ENCODE measurements around the gene ZIC5.

Gene ZIC5

DNA sequence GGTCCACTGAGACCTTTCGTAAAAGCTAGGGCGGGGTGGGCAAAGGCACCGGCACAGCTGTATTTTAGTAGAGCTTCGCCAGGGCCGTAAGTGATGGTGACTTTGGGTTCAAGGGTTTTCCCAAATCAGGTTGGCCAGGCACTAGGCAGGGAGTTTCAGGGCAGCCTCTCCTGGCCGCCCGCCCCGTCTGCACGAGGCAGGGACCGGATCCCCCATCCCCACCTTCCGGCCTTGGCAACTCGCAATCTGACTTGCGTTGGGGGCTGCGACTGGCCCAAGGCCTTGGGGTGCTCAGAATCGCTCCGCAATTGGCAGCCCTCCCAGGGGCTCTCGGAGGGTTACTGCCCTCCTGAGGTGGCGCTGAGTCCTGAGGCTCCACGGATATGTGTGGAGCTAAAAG, 4.1 kb upstream of the ZIC5 start:
- DNase-seq, result no peak

DNA sequence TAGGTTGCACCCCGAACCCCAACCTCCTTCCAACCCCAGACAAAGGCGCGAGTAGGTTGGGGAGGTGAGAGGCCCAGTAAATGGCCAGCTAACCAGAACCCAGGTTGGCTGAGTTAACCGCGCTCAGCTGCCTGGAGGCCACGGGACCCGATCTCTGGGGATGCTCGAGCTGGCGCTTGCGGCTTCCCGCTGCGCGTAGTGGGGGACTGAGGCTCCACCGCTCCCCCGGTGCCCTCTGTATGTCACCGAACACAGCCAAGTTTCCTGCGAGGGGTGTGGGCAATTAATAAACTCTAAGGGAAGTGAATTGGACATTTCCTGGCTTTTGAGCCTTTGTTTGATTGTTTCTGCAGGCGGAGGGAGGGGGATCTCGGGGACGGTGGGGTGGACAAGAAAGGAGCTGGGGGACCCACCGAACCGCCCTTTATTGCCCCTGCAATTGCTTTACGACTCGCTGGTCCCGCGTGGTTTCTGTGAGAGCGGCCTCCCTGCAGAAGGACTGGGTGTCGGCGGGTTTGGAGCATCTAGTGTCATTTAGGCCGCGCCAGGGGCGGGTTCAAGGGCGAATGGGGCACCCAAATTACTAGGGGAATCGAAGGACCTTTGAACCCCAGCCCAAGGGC, 3.5 kb upstream of the ZIC5 start:
- no peak for DNase-seq

DNA sequence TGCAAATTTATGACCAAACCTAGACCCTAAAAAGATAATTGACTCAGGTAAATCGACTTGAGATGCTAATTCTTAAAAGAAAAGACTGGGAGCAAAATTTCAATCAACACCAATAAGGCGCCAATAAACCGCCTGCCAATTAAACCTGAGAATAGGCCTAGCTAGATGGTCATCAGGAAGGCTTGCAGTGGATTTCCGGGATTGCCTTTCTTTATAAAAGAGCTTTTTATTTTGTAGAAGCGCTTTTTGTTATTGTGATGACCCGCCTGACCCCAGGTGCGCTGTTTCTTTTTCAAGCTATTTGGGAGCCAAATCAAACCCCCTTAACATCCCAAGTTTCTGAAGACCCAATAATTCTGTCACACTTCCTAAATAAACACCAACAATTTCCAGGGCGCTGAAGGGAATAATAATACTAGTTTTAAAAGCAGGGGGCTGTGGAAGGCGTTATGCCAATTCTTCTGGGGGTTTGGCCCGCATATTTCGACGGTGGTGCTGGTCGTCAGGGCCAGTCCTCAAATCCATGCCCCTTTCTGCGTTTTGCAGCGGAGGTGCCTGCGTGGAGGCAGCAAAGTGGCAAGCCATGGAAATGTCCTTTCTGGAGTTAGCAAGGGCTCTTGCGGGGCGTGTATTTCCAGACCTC, 2.9 kb upstream of the ZIC5 start:
- DNase-seq, result no peak

DNA sequence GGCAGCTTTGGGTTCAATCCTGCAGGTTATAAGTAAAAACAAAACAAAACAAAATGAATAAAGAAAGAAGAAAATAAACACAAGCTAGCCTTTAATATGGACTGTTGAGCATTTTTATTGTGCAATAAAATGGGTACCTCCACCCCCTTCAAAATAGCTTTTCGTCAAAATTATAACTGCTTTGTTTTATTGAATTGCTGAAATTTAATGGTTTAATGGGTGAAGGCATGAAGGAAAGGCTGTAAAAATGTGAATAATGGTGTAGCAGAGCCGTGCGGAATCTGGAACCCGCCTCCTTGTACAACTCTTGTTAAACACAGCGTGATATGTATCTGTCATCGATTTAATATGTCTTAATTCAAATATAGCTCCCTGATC, 2.2 kb upstream of the ZIC5 start:
- DNase-seq, result no peak

DNA sequence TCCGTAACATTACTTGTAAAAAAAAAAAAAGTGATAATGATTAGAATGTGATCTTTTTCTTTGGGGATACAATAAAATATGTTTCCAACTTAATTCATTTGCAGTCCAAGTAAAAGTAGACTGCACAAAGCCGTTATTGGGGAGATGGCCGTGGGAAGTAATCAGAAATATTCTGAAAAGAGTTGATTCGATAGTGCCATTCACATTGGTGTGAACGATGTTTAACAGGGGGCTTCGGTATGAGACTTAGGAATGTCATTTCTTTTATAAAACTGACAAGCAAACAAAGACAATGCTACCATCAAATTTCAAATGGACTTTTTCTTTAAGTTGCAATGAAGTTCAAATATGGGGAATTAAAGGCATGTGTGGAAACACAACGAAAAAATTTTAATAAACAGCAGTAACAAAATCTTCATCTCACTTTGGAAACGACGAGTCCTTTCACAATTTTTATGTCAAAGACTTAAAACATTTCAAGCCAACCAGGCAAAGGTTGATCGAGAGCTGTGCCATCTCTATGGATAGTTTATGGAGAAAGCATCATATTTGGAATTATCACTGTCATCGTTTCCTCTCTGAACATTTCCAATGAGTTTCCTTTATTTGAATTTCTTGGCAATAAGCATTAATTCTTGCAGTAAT, 1.7 kb upstream of the ZIC5 start:
- no peak for DNase-seq

DNA sequence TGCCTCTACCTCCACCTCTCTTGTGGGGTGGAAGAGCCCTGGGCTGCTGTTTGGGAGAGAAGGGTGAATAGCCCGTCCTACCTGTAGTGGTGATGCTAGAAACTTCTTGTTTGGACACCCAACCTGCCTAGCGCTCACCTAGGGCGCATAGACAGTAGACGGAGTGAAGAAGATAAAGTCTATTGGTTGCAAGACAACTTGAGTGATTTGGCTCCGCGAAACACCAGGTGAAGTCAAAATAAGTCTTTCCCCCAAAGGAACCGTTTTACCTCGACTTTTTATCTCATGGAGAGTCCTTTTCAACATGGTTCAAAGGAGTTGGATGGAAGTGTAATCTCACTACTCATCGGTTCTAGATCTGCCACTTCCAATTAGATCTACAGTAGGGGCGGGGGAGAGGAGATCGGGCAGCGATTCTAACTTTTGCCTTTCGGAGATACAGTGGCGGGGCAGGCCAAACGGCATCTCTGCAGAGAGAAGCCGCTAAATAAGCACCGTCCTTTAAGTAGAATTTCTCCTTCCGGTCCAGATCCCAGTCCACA, 694 bp upstream of the ZIC5 start:
- no peak for DNase-seq

DNA sequence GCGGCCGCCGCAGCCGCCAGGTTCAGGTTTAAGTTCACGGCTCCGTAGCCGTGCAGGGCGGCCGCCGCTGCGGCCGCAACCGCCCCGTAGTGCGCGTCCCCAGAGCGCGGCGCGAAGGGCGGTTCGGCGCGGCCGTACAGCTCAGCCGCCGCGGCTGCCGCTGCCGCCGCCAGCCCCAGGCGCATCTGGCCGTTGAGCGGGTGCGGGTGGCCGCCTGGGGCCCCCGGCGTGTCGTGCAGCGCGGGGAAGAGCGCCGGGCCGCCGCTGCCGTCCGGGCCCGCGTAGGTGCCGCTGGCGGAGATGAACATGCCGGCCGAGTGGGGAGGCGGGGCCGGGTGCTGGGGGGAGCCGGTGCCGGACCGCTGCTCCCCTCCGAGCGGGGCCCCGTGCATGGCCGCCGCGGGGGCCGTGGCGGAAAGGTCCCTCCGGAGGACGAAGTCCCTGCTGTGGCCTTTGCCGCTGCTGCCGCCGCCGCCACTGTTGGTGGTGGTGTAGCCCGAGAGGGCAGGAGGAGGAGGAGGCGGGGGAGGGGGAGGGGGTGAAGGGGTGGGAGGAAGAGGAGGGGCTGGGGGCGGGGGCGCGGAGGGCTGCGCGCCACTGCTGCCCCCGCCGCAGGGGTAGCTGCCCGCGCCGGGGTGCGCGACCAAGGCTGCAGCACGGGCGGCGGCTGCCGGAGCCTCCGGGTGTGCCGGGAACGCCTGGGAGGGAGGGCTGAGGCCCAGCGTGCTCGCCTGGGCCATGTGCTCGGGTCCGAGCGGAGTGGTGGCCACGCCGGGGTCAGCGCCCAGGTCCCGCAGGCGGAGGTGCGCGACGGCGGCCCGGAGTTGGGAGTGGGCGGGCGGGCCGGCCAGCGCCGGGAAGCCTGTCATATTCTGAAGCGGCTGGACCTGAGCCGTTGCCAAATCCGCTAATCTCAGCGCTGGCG, 654 bp downstream of the ZIC5 start:
- DNase-seq, result no peak

DNA sequence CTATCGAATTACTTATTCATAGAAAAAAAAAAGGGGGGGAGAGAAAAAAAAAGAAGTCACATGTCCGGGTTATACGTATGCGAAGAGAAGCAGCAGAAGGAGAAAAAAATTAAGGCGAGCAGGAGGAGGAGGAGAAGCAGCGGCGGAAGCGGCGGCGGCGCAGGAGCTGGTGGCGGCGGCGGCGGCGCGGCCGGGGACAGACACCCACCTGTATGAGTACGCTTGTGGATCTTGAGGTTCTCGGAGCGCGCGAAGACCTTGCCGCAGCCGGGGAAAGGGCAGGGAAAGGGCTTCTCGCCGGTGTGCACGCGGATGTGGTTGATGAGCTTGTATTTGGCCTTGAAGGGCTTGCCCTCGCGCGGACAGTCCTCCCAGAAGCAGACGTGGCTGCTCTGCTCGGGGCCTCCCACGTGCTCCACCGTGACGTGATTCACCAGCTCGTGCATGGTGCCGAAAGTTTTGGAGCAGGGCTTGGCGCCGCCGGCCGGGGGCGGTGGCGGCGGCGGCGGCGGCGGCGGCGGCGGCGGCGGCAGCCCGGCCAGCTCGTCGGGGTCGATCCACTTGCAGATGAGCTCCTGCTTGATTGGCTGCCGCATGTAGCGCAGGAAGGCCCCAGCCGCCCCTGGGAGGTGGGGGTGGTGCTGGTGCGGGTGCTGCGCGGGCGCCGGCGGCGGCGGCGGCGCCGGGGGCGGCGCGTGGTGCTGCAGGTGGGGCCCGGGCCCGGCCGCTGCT, 1.5 kb downstream of the ZIC5 start:
- DNase-seq, result no peak

DNA sequence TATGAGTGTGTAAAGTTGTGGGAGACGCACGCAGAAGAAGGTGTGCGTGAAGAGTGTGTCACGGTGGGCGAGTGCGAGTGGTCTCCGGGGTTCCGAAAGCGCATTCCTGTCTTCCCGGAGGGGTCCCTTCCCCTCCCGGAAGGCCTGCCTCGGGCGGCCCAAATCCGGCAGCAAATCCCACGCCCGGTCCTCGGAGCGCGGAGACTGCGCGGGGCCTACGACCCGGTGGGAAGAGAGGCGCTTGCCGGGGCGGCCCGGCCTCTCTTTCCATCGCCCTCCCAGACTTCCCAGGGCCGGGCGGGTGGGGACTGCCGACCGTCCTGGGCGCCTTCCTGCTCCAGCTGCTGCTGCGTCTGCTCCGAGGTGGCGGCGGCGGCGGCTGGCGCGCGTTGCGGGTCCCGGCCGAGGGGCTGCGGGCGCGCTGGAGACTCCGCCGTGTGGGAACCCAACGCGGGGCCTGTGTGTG, 2.1 kb downstream of the ZIC5 start:
- DNase-seq, result no peak

DNA sequence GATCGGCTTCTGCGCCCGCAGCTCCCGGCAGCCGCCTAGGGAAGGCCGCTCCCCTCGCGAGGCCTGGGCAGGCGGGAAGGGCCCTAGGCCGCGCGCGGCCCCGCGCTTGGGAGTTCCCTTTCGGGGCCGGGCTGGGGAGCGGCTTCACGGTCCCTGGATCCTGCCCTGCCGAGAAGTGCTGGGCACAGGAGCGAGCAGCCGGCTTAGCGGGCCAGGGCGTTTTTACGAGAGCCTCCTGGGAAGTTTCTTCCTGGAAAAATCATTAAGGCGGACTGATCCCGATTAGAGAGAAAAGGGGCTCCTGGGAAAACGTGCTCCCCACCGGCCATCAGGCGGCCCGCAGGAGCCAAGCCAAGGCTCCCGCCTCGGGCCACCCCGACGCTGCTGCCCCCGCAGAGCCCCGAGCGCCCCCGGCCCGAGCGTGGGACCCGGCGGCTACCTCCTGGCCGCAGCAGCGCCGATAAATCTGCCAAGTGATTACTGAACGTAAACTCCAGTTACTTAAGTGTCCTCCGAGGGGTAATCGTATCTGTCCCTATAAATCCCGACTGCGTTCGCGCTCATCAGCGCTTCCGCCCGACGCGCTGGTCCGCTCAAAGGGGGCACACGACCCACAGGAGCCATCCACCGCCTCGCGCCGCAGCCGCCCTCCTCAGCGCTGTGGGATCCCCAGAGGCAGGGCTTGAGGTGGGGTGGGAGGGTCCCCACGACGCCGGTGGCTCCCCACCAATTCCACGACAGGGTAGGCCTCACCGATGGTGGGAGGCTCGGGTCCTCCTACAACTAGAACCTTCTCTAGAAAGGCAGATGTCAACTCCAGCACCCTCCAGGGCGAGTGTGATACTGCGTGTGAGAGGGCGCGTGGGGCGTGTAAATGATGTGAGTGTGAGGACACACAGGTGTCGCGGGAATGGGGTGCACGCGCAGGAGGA, 2.8 kb downstream of the ZIC5 start:
- no peak for DNase-seq

DNA sequence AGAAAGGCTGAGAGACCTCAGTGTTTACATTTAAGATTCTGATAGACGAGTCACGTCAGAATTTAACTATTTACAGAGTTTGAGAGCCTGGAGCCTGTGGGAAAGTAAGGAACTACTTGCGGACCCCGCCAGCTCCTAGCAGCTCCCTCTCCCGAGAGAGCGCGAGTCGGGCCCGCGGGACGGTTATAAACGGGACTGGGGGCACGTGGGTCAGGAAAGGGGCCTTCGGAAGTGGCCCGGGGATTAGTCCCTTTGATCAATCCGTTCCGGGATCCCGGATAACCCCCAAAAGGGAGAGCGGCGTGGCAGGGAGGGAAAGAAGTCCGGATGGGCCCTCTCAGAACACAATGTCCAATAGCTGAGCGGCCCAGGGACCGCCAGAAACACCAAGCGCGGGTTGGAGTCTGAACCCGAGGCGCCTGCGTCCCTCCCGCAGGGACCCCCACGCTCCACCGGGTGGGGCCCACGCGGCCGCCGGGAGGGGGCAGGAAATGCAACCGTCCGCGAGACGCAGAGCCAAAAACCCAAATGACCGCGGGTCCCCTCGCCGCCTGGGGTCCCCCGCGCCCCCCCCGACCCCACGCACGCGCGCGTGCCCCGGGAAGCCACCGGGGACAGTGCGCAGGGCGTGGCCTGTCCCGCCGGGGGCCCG, 3.6 kb downstream of the ZIC5 start:
- no peak for DNase-seq

DNA sequence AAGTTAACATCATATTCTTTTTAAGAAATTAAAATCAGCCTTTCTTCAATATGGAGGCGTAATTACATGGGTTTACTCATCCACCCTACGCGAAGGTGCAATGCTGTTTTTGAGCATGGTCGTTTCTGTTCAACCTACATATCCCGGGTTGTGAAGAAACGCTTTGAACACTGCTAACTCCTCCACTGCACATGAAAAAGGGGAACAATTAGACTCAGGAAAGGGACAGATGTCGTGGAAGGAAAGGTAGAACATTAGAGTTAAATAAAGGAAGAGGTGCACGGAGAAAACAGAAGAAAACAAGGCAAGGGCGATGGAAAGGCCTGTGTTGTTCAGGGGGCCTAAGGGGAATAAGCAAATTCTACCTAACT, 4.1 kb downstream of the ZIC5 start:
- no peak for DNase-seq

DNA sequence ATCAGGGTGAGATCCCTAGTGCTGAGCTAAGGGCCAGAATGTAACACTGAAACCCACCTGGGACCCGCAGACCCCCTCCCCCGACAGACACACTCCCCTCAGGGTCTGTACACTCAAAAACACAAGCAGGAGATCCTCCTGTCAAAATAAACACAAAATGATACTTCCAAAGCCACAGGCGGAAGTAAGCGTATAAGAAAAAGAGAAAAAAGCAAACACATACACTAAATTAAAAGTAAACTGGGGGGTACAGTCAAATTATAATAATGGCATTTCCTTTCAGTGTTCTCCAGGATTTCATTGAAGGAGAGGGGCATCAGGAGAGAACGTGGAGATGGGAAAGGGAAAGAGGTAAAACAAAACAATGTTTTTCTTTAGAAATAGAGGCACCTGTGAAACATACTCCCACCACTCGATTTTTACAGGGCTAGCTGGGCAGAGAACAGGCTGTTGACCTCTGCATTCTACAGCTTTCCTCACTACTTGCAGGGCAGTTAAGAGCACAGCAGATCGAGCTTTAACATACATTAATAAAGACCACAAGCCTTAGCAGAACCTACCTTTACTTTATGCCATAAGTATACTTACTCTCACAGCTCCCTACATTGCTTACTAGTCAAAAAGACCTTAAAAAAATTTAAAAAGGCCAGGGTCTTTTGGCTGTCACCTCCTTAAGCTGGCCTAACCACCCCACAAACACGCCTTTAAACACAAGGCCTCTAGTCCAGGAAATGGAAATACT, 5.3 kb downstream of the ZIC5 start:
- DNase-seq, result no peak

DNA sequence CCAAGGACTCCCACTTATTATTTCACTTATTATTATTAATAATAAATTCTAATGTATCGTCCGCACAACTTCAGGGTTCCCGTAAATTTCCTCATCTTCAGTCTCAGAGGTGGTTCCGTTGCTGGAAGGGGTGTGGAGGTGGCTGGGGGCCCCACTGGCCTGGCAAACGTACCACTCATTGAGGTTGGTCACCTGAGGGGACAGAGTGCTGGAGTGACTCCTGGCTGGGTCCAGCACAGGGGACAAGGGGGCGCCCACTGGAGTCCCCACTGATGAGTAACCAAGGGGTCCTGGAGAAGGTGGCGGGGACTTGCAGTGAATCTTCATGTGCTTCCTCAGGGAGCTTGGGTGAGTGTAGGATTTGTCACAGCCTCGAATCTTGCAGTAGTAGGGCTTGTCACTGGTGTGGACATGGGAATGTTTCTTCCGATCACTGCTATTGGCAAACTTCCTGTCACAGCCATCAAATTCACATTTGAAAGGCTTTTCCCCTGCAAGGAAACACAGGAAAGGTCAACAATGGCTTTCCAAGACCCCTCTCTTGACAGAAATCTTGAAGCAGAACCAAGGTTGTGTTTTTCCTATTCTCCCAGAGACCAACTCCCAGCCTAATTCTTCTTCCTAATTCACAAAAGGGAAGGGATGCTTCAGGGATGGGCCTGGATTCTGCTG, 6.1 kb downstream of the ZIC5 start:
- no peak for DNase-seq

DNA sequence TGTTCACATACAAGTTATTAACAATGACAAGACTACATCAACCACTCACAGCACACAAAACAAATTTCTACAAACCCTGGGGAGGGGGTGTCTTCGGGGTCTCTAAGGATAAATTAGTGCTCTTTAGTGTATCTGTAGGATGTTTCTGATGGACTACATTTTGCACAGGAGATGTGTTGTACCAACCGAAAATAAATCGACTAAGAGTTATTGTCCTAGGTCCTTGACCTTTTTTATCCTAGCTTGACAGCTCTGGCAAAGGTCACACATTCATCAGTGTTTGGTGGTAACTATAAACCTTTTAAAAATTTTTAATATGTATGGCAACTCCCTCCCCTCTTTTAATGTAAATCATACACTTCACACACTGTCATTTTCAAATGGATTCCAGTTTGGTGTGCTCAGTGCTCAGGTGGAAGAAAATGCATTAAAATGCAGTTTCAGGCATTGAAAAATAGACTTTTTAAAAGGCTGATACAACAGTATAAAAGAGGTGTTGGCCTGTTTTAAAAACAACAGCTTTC, 7.7 kb downstream of the ZIC5 start:
- DNase-seq, result no peak

DNA sequence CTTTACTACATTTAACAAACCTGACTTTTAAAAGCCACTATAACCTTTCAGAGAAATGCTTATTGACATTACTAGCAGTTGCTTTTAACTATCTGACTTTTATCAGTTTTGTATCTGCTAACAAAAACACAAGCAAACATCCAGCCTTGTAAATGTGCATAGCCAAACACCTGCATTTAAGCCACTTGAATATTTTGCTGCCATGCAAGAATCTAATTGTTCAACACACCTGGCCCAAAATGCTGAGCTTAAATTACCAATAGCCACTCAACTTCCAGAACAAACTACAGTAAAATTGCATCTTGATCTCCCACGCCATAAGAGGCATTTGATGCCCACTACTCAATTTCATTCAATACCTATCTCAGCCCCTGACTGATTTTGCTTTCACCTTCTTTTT, 9.3 kb downstream of the ZIC5 start:
- no peak for DNase-seq

DNA sequence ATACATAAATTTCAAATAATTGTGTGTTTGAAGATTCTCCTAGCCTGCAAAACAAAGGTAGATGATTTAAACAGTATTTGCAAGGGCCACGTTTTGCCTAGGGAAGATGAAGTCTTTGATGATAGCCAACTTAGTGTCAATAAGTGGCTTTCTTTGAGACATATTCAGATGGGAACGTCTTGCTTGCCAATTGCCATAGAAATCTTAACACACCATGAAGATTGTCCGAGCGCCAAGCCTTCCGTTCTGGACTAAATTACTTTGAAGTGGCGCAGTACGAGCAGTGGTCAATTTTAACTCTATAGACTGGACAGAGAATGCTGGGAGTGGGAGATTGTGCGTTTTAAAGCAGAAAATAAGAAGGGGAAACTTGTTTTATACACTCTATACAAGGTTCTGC, 9.9 kb downstream of the ZIC5 start:
- no peak for DNase-seq

DNA sequence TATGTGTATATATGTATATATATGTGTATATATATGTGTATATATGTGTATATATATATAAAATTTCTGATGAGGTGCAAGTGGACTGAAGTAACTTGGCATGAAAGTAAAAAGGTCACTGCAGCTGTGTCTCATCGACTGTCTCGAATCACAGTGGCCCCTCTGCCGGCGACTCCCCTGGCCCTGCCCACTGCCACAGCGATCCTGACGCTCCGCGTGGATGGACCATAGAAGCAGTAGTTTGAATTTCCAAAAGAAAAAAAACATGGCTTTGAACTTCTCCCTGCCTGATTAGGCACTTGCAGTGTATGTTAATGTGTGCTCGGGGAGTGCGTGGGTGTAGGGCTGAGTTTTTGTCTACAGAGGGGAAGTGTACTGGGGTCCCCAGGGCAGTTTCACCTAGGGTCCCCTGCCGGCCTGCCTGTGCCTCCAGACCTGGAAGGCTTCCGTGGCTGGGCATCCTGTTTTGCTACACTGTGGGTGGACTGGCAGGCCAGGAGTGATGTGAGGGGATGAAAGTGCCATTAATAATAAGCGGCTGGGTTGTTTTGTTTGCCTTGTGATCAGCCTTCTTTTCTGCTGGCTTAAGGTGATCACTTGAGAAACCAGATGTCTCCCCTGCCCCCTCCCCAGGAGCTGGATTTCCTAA, 10.8 kb downstream of the ZIC5 start:
- no peak for DNase-seq

Data from suppressor macrophage treated with lipopolysaccharide for 4 hours (primary cell).